DMS53 treated with DMSO at 0.1 percent for 48 hours (cell line): Measurements from ENCODE around the gene UCK1.
A peak's percentile ranks its signal among the peaks of the same experiment; 100 is the strongest.
"Not testable (repeated sequence)": the region's sequence is repeated elsewhere in the genome, so short reads cannot be mapped to it uniquely, and the experiment has no call there.

ENCODE experiments used
- DNase-seq: peaks from one replicate; lab custom pipeline; 2025; ENCODE audit not compliant: unreplicated experiment; lab: John Stamatoyannopoulos, UW

UCK1 gene

DNA sequence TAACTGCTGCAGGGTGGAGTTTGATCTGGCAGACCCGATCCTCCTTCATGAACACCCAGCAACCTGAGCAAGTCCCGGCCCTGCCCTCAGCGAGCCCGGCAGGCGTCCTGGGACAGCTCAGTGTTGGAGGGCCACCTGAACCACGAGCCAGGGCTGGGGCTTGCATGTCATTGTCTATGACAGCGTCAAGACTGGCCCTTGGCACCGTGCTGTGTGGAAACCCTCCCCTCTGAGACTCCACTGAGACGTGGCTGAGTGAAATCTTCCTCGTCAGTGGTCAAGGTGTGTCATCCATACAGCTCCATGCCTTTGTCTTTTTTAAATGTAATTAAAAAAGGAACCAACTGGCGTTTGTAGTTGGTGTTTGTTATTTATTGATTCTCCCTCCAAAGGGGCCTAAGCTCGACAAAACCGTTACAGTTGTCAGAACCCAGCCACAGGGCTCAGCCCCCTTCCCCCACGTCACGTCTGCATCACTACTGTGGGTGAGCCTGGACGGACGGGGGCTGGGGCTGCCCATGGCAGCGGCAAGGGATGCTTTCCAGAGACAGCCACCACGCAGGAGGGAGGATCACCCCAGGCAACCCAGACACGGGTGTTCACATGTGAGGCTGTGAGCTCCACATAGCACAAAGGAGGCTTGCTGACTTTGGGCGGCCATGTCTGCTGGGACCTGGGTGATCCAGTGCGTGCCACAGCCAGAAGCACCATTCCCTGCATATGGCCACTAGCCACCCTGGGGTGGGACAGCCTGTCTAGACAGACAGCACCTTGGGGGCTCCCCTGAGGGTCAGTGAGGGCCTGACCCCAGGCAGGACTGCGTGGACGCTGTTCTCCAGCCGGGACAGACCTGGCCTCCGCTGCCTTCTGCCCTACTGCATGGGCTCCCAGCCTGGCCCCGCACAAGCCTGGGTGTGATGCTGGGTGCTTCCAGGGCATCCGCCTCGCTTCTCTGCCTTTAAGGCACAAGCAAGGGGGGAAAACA, 7.3 kb downstream of the UCK1 start:
- no peak for DNase-seq

DNA sequence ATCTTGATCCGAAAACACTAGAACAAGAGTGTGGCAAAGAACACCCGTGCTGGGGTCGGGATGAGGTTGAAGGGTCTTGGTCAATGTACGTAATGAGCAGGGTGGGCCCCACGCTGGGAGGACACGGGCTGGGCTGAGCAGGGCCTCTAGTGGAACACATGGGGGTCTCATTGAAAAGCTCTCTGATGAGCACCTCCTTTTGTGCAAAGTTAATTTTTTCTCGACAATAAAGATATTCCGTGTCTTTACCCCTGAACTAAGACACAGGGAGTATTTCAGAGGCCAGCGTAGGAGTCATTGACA, 8.0 kb downstream of the UCK1 start:
- DNase-seq, result no peak

DNA sequence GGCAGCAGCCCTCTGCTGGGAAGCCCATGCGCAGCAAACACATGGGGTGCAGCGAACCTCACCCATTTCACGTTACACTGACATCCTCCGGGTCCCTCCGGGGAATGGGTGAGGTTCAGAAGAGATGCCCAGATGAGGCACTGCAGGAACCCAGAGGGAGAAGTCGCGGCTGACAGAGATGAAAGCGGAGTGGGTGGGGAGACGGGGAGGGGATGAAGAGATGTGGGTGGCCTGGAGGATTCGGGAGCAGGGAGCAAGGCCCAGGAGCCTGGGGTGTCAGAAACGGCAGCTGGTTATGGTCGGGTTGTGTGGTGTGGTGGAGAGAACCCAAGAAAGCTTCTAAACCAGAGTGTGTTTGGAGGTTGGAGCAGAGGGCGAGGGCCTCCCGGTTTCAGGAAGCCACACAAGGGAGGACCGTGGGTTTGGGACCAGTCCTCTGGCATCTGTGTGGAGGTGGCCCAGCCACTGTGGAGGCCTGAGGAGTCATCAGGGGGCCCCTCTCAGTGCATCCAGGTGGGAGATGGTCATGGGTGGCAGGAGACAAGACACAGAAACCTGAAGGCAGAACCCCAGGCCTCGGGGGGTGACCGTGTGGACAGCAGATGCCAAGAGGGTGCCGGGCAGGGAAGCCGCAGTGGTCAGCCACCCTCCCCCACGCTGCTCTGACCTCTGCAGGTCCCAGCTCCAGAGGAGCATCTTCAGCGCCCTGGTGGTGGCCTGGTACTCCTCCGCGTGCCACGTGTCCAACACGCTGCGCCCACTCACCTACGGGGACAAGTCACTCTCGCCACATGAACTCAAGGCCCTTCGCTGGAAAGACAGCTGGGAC, 8.6 kb downstream of the UCK1 start:
- DNase-seq, result no peak

DNA sequence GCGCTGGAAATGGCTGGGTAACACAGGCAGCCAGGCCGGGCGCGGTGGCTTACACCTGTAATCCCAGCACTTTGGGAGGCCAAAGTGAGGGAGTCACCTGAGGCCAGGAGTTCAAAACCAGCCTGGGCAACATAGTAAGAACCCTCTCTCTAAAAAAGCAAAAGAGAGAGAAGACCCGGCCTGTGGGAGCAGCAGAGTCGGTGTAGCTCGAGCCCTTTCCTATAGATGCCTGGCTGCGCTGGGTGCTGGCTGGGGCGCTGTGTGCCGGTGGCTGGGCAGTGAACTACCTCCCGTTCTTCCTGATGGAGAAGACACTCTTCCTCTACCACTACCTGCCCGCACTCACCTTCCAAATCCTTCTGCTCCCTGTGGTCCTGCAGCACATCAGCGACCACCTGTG, 9.2 kb downstream of the UCK1 start:
- no peak for DNase-seq

DNA sequence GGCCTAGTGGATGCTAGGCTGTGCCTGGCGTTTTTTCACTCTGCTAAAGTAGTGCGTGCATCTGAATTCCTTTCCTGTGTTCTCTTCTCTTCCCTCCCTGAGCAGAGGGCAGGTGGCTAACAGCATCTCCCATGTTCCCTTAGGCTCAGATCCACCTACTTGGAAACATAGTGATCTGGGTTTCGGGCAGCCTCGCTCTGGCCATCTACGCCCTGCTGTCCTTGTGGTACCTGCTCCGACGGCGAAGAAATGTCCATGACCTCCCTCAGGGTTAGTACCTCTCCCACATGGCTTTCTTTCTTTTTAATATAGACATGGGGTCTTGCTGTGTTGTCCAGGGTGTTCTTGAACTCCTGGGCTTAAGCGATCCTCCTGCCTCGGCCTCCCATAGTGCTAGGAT, 9.9 kb downstream of the UCK1 start:
- DNase-seq, result no peak

DNA sequence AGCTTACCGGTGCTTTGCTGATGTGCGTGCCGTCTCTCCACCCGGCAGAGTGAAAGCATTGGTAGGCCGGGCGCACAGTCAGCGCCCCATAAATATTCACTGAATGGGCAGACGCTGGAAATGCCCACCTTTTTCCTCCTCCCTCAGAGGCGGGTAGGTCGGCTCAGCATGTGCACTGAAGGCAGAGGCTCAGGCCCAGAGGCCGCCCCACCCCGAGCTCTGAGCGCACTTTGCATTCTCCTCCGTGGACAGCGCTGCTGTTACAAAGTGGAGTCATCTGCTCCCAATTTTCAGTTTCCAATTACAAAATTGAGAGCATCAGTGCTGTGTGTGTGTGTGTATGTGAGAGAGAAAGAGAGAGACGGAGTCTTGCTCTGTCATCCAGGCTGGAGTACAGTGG, 10.6 kb downstream of the UCK1 start:
- DNase-seq, result no peak

DNA sequence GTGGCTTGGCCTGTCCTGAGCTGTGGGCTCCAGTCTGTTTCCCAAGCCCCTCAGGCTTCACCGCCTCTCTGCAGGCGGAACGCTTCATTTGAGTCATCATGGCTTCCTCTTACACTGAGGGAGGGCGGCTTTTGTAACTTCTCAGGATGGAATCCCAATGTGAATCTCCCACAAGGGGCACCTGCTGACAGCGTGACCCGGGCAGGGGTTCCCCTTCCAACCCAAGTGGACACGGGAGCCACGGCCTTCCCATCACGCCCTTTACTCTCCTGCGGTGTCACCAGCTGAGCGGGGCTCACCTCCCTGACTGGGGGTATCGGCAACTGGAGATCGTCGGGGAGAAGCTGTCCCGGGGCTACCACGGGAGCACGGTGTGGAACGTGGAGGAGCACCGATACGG, 12.5 kb downstream of the UCK1 start:
- no peak for DNase-seq

DNA sequence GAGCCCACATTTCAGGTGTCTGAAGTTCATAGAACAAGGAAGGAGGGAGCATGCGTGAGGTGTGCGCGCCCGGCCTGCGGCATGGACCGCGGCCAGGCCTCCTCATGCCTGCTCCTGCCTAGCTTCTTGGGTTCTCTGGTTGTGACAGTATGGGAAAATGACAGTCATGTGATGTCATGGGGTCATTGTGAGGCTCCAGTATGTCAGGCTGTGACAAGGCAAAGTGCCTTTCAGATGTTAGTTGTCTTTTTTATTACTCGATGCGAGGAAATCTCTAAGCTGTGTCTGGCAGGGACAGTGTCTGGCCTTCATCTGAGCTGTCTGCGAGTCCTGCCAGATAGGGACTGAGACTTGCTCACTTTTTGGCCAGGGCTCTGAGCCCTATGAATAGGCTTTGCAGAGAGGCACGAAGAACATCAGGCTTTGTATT, 13.3 kb downstream of the UCK1 start:
- no peak for DNase-seq

DNA sequence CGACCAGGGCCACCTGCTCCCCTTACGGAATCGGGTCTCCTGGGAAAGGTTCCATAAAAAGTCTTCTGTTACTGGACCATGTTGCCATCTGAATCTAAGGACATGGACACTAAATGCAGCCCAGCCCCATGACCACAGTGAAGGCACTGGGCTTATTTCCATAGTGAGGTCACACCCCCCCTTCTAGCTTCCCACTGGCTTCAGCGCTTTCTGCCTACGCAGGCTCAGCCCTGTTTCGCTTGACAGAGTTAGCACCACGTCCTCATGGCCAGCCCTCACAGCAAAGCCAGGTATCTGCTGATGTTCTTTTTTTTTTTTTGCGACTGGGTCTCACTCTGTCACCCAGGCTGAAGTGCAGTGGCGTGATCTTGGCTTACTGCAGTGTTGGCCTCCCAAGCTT, 14.1 kb downstream of the UCK1 start:
- no peak for DNase-seq

DNA sequence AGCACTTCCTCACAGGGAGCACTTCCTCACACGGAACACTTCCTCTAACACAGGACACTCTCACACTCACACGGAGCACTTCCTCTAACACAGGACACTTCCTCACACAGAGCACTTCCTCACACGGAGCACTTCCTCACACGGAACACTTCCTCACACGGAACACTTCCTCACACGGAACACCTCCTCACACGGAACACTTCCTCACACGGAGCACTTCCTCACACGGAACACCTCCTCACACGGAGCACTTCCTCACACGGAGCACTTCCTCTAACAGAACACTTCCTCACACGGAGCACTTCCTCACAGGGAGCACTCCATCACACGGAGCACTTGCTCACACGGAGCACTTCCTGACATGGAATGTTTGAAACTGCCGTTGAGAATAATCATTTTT, 15.0 kb downstream of the UCK1 start:
- no peak for DNase-seq

DNA sequence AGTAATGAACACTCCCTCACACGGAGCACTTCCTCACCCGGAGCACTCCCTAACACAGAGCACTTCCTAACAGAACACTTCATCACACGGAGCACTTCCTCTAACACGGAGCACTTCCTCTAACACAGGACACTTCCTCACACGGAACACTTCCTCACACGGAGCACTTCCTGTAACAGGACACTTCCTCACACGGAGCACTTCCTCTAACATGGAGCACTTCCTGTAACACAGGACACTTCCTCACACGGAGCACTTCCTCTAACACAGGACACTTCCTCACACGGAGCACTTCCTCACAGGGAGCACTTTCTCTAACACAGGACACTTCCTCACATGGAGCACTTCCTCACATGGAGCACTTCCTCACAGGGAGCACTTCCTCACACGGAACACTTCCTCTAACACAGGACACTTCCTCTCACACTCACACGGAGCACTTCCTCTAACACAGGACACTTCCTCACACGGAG, 15.5 kb downstream of the UCK1 start:
- not testable (repeated sequence) for DNase-seq

DNA sequence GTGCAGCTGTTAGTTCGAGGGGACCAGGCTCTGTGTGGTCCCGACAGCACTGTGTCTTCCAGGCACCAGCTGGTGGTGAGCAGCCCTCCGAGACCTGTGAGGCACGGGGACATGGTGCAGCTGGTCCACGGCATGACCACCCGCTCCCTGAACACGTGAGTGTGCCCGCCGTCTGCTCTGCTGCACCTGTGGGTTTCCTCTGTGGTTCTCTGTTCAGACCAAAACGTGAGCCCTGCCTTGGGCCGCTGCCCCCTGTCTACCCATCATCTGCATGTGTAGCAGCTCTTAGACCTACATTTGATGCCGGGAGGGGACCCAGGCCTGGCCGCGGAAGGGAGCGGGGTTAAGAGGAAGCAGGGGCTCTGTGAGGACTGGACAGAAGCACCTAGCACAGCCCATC, 17.9 kb downstream of the UCK1 start:
- no peak for DNase-seq

DNA sequence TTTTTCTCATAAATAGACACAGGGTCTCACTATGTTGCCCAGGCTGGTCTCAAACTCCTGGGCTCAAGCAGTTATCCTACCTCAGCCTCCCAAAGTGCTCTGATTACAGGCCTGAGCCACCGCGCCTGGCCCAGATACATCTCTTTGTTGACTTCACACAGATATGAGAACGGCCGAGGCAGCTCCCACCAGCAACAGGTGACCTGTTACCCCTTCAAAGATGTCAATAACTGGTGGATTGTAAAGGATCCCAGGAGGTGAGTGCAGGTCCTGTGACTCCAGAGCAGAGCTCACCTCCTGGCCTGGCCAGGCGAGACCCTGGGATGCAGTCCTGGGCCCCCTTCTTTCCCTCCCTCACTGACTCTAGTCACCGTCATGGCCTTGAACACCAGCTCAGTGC, 19.2 kb downstream of the UCK1 start:
- DNase-seq, result no peak

DNA sequence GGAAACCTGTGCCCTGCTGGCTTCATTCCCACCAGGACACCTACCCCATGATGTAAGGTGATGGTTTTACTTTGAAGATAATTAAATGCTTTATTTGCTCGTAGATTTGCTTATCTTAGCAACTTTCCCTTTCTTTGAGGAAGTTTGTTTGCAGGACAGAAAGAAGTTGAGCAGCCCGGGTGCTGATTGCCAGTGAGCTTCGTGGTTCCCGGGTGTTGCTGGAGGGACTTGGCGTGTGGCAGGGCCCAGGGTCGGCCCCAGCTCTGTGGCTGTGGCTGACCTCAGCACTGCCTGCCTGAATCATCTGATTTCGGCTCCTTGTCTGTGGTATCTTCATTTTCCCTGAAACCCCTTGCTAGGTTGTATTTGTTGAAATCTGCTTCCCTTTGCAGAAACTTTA, 19.6 kb downstream of the UCK1 start:
- DNase-seq, result no peak

DNA sequence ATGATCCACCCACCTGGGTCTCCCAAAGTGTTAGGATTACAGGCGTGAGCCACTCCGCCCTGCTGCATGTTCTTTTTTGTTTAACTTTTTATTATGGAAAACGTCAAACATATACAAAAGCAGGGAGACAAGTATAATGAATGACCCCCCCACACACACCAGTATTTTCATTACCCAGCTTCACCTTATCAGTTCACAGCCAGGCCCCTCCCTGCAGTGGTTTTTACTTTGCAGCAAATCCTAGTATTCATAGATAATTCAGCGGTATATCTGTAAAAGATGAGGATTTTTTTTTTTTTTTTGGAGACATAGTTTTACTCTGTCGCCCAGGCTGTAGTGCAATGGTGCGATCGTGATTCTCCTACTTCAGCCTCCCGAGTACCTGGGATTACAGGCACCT, 26.1 kb downstream of the UCK1 start:
- no peak for DNase-seq

DNA sequence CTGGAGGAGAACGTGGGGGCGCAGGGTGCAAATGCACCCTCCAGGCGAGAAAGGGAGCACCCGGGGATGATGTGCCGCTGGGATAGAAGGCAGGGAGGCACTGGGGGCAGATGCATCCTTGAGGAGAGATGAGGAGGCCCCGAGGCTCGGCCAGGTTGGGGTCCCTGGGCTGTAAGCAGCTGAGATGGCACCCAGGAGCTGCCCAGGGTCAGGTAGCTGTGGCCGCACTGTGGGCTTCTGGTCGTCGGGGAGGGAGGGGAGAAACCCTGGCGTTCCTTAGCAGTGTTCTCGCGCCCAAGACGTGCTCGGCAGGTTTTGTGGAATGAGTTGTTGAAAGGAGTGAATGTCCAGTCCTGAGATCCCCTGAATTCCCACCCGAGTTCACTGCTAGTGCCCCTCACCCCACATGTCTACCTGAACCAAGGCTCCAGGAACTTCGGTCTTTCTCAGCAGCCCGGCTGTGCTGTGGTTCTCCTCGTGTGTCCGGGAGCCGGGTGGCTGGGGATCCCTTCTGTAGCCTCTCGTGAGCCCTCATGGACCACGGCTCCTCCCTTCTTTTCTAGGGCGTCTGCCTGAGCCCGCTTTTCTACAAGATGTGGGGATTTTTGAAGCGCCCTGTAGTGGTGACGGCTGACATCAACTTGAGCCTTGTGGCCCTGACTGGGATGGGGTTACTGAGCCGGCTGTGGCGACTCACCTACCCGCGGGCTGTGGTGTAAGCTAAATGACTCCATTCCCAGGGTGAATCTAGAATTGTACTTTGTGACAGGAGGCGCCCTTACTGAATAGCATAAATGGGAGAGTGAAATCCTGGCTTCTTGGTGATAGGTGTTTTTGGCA, 27.2 kb downstream of the UCK1 start:
- no peak for DNase-seq

DNA sequence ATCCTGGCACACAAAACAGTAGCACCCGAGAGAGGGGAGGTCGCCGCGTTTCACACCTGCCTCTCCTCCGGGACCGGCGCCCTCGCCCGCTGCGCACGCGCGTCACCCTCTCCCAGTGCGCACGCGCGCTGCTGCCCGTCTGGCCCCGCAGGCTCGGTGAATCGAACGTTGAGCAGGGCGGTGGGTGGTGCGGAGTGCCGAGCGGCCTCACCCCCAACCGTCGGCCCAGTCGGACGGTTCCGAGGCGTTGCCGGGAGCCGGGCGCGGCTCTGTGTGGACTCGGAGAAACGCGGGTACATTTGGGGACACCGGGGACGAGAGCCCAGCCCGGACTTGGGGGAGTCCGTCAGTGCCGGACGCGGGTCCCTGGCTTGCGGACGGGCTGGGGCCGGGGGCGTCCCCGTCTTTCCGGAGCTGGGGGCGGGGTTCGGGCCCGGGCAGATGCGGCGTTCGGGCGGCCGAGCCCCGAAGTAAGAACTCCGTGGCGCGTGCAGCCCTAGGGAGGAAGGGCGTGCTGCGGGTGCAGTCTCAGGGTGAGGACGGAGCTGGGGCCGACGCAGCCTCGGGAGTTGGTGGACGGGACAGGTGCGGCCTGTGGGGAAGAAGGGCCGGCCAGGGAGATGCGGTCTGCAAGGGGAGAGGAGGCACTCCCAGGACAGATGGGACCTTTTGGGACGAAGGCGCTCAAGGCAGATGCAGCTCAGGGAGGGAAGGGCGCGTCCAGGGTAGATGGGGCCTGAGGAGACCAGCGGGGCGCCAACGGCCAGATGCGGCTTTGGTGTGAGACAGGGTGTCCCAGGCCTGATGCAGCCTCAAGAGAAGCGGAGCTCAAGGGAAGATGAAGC, 28.1 kb downstream of the UCK1 start, which contains the start of gene POMT1:
Gene POMT1 (plus strand): TSS at position 138 of the 845 bp plus-strand sequence. CDS start 1,301 bp downstream, outside the sequence.
- DNase-seq, result peak; percentile 88

DNA sequence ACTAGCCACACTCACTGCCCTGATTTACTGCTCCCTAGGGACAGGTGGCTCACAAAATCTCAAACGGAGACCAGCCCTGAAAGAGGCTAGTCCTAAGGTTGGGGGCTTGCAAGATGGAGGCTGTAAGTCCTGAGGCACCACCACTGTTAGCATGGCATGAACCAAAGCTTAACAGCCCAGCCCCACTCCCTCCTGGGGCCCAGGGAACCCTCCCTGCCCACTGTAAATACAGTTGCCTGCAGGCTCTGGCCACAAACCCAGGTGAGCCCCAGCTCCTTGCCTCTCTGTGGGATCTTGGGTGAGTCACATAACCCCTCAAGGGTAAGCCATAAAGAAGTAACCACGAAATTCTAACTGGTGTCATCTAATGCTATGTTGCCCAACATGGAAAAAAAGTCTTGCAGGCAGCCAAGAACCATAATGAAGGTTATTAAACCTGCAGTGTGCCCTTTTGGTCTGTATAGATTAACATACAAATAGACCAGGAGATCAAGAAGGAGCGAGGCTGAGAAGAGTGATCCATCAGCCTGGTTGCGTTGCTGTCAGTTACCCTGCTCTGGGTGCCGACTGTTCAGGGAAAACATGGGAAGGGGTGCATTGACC, 30.0 kb downstream of the UCK1 start:
- no peak for DNase-seq

DNA sequence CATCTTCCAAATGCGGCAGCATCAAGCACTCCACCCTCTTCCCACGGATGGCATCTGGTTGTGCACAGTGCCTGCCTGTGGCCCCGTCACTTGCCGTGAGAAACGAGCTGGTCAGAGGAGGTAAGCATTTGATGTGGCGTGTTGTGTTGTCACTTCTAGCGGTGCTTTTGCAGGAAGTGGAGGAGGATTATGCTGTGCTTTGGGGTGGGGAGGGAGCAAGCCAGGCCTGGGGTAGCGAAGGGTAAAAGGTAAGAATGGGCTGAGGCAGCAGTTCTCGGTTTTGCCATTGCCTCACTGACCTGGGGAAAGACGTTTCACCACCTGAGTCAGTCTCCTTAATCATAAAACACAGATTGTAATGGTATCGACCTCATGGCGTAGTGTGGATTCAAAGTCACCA, 30.7 kb downstream of the UCK1 start:
- no peak for DNase-seq

DNA sequence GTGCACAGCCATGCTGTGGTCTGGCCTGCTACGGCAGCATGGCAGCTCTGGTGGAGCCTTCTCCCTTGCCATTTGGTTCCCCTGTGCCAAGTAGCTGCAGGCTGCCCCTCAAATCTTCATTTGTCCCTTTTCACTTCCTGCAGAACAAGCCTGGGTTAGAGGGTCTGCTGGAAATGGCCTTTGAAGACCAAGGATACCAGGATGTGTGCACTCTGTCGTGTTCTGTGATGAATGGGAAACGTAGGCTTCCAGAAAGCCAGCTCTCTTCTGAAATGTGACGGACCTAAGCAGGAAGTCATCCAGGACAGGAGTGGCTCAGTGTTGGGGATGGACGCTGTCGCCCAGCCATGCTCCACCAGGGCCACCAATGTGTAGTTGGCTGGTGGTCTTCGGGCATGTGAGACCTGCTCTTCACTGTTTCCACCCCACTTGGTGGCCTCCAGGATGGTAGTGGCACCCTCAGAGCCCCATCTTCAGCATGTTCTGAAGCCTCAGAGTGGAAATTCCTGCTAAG, 31.8 kb downstream of the UCK1 start:
- DNase-seq, result no peak
